ENCODE results near the gene TCF4. TPM values are rescaled to one million over a fixed set of nuclear protein-coding genes. Genes with fewer than 3 reads are reported as not detected.

TCF4 gene
- total RNA-seq, 4 donors from 2014 or later: 80.9 to 172 (median 94.0) TPM

GRCh38 chr18:55629133-55629532 lies 41.1 kb upstream of the TCF4 start:
- Histone ChIP-seq H3K27me3 (no peaks in the 10 kb centered on the region), H3K9me3 (no peaks in the 10 kb centered on the region), H3K4me3 (no peak overlapping the region), H3K27ac (no peak overlapping the region), H3K4me1 (peaks cover 8% of the 10 kb centered on the region), H3K36me3 (no peaks in the 10 kb centered on the region)
- no peak for DNase-seq (ENCODE audit: low spot score in 2 of 2)
- whole genome bisulfite sequencing: 65% methylated on average over 1 of the region's 1 CpG
- TF ChIP-seq EP300 (IDR thresholded peaks at IDR 0.05) (no peak), CTCF (IDR thresholded peaks at IDR 0.05) (no peak), POLR2AphosphoS5 (IDR thresholded peaks at IDR 0.05) (no peak), POLR2A (IDR thresholded peaks at IDR 0.05) (no peak)

GRCh38 chr18:55627007-55627406 lies 39.0 kb upstream of the TCF4 start:
- WGBS: 85% methylated on average over 1 of the region's 1 CpG
- TF ChIP-seq CTCF (IDR thresholded peaks at IDR 0.05) (no peak), POLR2A (IDR thresholded peaks at IDR 0.05) (no peak), POLR2AphosphoS5 (IDR thresholded peaks at IDR 0.05) (no peak), EP300 (IDR thresholded peaks at IDR 0.05) (no peak)
- H3K4me3 ChIP-seq: no peak overlapping the region

GRCh38 chr18:55625901-55626300 lies 37.9 kb upstream of the TCF4 start:
- H3K4me3 ChIP-seq: no peak overlapping the region
- no peaks in the 10 kb centered on the region for H3K9me3 ChIP-seq
- no peaks in the 10 kb centered on the region for H3K4me1 ChIP-seq
- DNase-seq (ENCODE audit: low spot score in 2 of 2): no peak
- no peak for TF ChIP-seq CTCF (IDR thresholded peaks at IDR 0.05)
- no peak for TF ChIP-seq POLR2A (IDR thresholded peaks at IDR 0.05)
- TF ChIP-seq EP300 (IDR thresholded peaks at IDR 0.05): no peak
- no peak for TF ChIP-seq POLR2AphosphoS5 (IDR thresholded peaks at IDR 0.05)
- H3K27me3 ChIP-seq: no peaks in the 10 kb centered on the region
- no peaks in the 10 kb centered on the region for H3K36me3 ChIP-seq
- no peak overlapping the region for H3K27ac ChIP-seq
- 55% methylated on average over 2 of the region's 2 CpGs for WGBS

More at GRCh38 chr18:55627007-55627406, 39.0 kb upstream of the TCF4 start:
- H3K36me3 ChIP-seq: no peaks in the 10 kb centered on the region
- H3K27me3 ChIP-seq: no peaks in the 10 kb centered on the region
- H3K27ac ChIP-seq: no peak overlapping the region
- DNase-seq (ENCODE audit: low spot score in 2 of 2): no peak
- H3K4me1 ChIP-seq: no peaks in the 10 kb centered on the region
- no peaks in the 10 kb centered on the region for H3K9me3 ChIP-seq

DNA sequence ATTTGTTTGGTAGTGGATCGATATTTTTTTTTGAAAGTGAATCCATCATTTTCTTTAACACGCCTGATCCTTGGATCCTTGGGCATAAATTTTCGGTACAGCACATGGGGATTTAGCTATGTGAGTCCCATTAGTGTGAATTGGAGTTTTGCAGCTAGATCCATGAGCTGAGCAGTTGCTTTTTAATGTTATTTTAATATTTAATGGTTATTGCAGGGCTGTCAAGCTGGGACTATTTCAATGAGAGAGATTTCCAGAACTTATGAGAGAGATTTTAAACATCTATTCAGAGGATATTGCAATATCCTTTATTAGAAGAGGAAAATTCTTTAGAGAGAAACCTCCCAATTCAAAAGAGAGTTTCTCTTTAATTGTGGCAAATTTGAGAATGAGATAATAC lies 35.6 kb upstream of the TCF4 start:
- no peak for DNase-seq (ENCODE audit: low spot score in 2 of 2)
- no peaks in the 10 kb centered on the region for H3K9me3 ChIP-seq
- H3K36me3 ChIP-seq: no peaks in the 10 kb centered on the region
- WGBS: 95% methylated on average over 3 of the region's 3 CpGs
- H3K27me3 ChIP-seq: no peaks in the 10 kb centered on the region
- TF ChIP-seq POLR2A (IDR thresholded peaks at IDR 0.05) (no peak), POLR2AphosphoS5 (IDR thresholded peaks at IDR 0.05) (no peak), CTCF (IDR thresholded peaks at IDR 0.05) (no peak), EP300 (IDR thresholded peaks at IDR 0.05) (no peak)
- no peak overlapping the region for H3K27ac ChIP-seq
- no peak overlapping the region for H3K4me3 ChIP-seq
- H3K4me1 ChIP-seq: no peaks in the 10 kb centered on the region

GRCh38 chr18:55610506-55610905 lies 22.5 kb upstream of the TCF4 start:
- peaks cover 4% of the 10 kb centered on the region for H3K9me3 ChIP-seq
- H3K4me3 ChIP-seq: no peak overlapping the region
- DNase-seq (ENCODE audit: low spot score in 2 of 2): no peak
- TF ChIP-seq POLR2AphosphoS5 (IDR thresholded peaks at IDR 0.05): no peak
- 70% methylated on average over 2 of the region's 2 CpGs for WGBS
- H3K36me3 ChIP-seq: no peaks in the 10 kb centered on the region
- H3K27ac ChIP-seq: no peak overlapping the region
- H3K27me3 ChIP-seq: no peaks in the 10 kb centered on the region
- H3K4me1 ChIP-seq: no peaks in the 10 kb centered on the region

DNA sequence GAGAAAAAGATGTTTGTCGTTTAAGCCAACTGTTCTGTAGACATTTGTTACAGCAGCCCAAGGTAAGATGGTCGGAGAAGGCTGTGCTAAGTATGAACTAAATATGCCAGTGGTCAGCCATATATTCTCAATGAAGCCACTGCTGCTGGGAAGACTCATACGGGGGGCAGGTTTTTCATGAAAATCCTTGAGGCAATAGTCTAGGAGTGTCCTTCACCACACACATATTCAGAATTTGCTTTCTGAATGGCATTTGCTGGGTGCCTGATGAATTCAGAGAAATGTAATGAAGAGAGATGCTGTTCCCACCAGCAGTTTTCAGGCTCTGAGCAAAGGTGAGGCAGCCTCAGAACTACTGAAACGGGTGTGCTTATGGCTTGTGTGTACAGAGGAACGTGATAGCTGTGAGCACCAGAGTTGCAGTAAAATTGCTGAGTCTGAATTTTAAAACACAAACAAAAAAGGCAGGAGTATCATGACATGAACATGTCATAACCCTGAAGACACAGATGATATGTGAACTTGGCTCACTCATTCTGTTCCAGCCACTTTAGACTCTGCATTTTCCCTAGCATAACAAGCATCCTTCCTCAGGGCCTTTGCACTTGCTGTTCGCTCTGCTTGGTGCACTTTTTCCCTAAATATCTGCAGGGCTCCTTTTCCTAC lies 21.3 kb upstream of the TCF4 start:
- Histone ChIP-seq H3K4me1 (no peaks in the 10 kb centered on the region), H3K27ac (no peak overlapping the region), H3K9me3 (peaks cover 4% of the 10 kb centered on the region), H3K4me3 (no peak overlapping the region), H3K27me3 (no peaks in the 10 kb centered on the region), H3K36me3 (no peaks in the 10 kb centered on the region)
- DNase-seq (ENCODE audit: low spot score in 2 of 2): no peak
- TF ChIP-seq CTCF (IDR thresholded peaks at IDR 0.05): no peak
- no peak for TF ChIP-seq POLR2AphosphoS5 (IDR thresholded peaks at IDR 0.05)
- no peak for TF ChIP-seq EP300 (IDR thresholded peaks at IDR 0.05)
- no peak for TF ChIP-seq POLR2A (IDR thresholded peaks at IDR 0.05)
- WGBS: 94% methylated on average over 6 of the region's 6 CpGs

Data from suprapubic skin (tissue), 4 donors.